ENCODE data around the gene F7.

GRCh38 chr13:113148940-113149503, 43.4 kb downstream of the F7 start:
- TF ChIP-seq EZH2 (IDR thresholded peaks at IDR 0.05; ENCODE audit: insufficient read depth, poor library complexity, severe bottlenecking) (no peak), EZH2phosphoT487 (IDR thresholded peaks at IDR 0.05; ENCODE audit: insufficient read depth, low read depth) (no peak)
